ENCODE measurements around the gene MB.

Gene MB

GRCh38 chr22:35558031-35558430, 59.1 kb downstream of the MB start:
- no peak overlapping the region for H3K4me3 ChIP-seq (ENCODE audit: low read depth, low read length)
- ChIA-PET CTCF (interaction anchor here (1.9 to 2.5 kb wide), 2 partner anchors 12 to 22 kb away, joined by 4 to 7 read pairs; no protein-coding TSS in a partner anchor), POLR2A (no interaction called here)
- no peak for TF ChIP-seq CTCF (IDR thresholded peaks at IDR 0.05; ENCODE audit: insufficient read depth, low read length, missing control alignments)
- no peak for DNase-seq (ENCODE audit: low read depth, low spot score)
